T-helper 2 cell treated with Interferon-gamma antibody and Interleukin-4, amounts not matched to agents 5 μg/mL and 100 μg/mL, for 36 hours (primary cell): Measurements from ENCODE around the gene C2CD4B.

ENCODE experiments used
- DNase-seq: peaks from one replicate; pipeline ENCODE4 v3.0.0; 2021; ENCODE audit warnings: low spot score
- H3K27ac Mint-ChIP-seq: one replicate; pipeline ENCODE4 v1.8.0; 2021; ENCODE audit warnings: mild to moderate bottlenecking, mixed read lengths
- H3K27me3 Mint-ChIP-seq: one replicate; pipeline ENCODE4 v1.8.0; 2021; ENCODE audit warnings: low read depth, mixed read lengths
- H3K36me3 Mint-ChIP-seq: one replicate; pipeline ENCODE4 v1.8.0; 2021; ENCODE audit warnings: low read depth, mixed read lengths
- H3K4me1 Mint-ChIP-seq: one replicate; pipeline ENCODE4 v1.8.0; 2021; ENCODE audit warnings: low read depth, mixed read lengths
- H3K4me3 Mint-ChIP-seq: one replicate; pipeline ENCODE4 v1.8.0; 2022; ENCODE audit warnings: mild to moderate bottlenecking, moderate library complexity, mixed read lengths
- H3K9me3 Mint-ChIP-seq: one replicate; pipeline ENCODE4 v1.8.0; 2021; ENCODE audit warnings: mixed read lengths

Gene C2CD4B

DNA sequence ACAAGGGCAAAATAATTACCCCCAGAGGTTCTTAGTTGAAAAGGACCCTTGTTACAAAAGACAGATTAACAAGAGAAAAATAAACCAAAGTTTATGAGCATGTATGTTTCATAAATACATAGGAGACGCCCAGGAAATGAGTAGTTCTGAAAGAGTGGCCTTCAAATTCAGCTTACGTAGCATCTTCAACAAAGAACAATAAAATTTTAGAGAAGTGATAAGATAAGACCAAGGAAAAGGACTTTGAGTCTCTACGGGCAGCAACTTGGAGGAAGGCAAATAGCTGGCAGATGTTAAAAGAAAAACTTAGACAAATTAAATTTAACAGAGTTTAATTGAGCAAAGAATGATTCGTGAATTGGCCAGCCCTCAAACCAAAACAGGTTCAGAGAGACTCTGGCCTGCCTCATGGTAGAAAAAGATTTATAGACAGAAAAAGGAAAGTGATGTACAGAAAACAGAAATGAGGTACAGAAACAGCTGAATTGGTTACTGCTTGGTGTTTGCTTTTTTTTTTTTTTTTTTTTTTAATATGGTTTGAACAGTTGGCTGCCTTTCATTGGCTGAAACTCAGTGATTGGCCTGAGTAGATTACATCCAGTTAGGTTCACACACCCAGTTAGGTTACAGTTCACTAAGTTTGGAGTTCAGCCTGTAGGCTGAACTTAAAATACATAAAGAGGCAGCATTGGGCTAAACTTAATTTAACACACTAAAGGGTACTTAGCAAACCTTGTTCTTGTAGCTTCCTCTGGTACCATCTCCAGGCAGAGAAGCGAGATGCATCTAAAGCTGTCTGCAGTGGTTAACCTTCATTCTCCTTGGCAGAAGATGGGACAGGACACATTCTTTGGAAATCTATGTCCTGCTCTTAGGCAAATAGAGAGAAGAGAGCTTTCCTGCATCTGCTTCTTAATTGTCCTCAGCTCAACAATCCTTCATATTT is 23.2 kb downstream of the C2CD4B start:
- Mint-ChIP-seq H3K4me1 (peaks cover 4% of the 10 kb centered on the region), H3K36me3 (no peaks in the 10 kb centered on the region), H3K4me3 (no peak overlapping the region), H3K9me3 (no peaks in the 10 kb centered on the region), H3K27ac (no peak overlapping the region), H3K27me3 (peaks cover 5% of the 10 kb centered on the region)
- no peak for DNase-seq

GRCh38 chr15:62141200-62141599 is 23.9 kb downstream of the C2CD4B start:
- Mint-ChIP-seq H3K4me3 (no peak overlapping the region), H3K9me3 (no peaks in the 10 kb centered on the region), H3K27ac (no peak overlapping the region), H3K4me1 (peaks cover 4% of the 10 kb centered on the region), H3K27me3 (peaks cover 5% of the 10 kb centered on the region), H3K36me3 (no peaks in the 10 kb centered on the region)
- no peak for DNase-seq

DNA sequence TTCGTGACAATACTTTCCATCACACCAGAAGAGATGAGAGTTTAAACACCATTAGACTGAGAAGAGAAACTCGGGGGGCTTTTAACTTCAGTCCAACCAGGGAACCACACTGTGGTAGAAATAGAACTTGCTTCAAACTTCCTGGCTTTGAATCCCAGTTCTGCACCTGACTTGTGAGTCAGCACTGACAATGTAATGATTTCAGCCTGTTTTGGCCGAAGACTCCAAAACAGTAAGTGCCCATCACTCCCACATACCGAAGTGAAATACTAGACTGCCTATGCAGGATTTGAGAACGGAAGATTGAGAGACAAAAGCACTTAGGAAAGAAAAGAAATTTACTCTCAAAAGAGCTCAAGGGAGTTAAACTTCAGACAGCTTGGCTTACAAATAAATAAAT is 27.0 kb downstream of the C2CD4B start:
- Mint-ChIP-seq H3K27me3 (peaks cover 5% of the 10 kb centered on the region), H3K27ac (no peak overlapping the region), H3K4me3 (no peak overlapping the region)

GRCh38 chr15:62136911-62137865 is 27.9 kb downstream of the C2CD4B start:
- Mint-ChIP-seq H3K9me3 (no peaks in the 10 kb centered on the region), H3K4me3 (no peak overlapping the region), H3K27me3 (peaks cover 5% of the 10 kb centered on the region), H3K4me1 (peaks cover 4% of the 10 kb centered on the region), H3K27ac (no peak overlapping the region), H3K36me3 (no peaks in the 10 kb centered on the region)
- DNase-seq: no peak

More for the DNA sequence above, 27.0 kb downstream of the C2CD4B start:
- Mint-ChIP-seq H3K4me1 (peaks cover 4% of the 10 kb centered on the region), H3K36me3 (no peaks in the 10 kb centered on the region), H3K9me3 (no peaks in the 10 kb centered on the region)
- no peak for DNase-seq

GRCh38 chr15:62135532-62136134 is 29.5 kb downstream of the C2CD4B start:
- DNase-seq: no peak
- H3K27me3 Mint-ChIP-seq: peaks cover 4% of the 10 kb centered on the region
- H3K36me3 Mint-ChIP-seq: no peaks in the 10 kb centered on the region
- H3K4me3 Mint-ChIP-seq: no peak overlapping the region
- H3K4me1 Mint-ChIP-seq: no peaks in the 10 kb centered on the region
- no peak overlapping the region for H3K27ac Mint-ChIP-seq
- no peaks in the 10 kb centered on the region for H3K9me3 Mint-ChIP-seq

DNA sequence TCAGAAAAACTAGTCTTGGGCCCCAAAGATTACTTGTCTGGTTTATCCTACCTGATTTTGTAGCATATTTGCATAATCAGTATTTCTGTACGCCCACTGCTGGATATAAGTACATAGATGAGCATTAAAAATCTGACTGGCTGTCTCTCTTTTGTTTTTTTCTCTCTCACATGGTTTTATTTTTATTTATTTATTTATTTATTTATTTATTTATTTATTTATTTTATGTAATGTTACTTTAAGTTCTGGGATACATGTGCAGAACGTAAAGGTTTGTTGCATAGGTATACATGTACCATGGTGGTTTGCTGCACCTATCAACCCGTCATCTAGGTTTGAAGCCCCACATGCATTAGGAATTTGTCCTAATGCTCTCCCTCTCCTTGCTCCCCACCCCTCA is 31.9 kb downstream of the C2CD4B start:
- Mint-ChIP-seq H3K27me3 (peaks cover 20% of the 10 kb centered on the region), H3K4me1 (peaks cover 11% of the 10 kb centered on the region), H3K36me3 (no peaks in the 10 kb centered on the region), H3K9me3 (no peaks in the 10 kb centered on the region), H3K27ac (no peak overlapping the region), H3K4me3 (no peak overlapping the region)
- DNase-seq: no peak

- Mint-ChIP-seq H3K27ac (no peak overlapping the region), H3K27me3 (peaks cover 26% of the 10 kb centered on the region), H3K4me3 (no peak overlapping the region), H3K9me3 (no peaks in the 10 kb centered on the region), H3K36me3 (no peaks in the 10 kb centered on the region), H3K4me1 (peaks cover 27% of the 10 kb centered on the region)
- DNase-seq: no peak
Measured at GRCh38 chr15:62128916-62129315, 36.2 kb downstream of the C2CD4B start.

- H3K27ac Mint-ChIP-seq: no peak overlapping the region
- no peak for DNase-seq
- no peaks in the 10 kb centered on the region for H3K9me3 Mint-ChIP-seq
- peaks cover 34% of the 10 kb centered on the region for H3K4me1 Mint-ChIP-seq
- no peaks in the 10 kb centered on the region for H3K36me3 Mint-ChIP-seq
- peaks cover 23% of the 10 kb centered on the region for H3K27me3 Mint-ChIP-seq
- H3K4me3 Mint-ChIP-seq: no peak overlapping the region
Measured at GRCh38 chr15:62126364-62126763, 38.7 kb downstream of the C2CD4B start.

DNA sequence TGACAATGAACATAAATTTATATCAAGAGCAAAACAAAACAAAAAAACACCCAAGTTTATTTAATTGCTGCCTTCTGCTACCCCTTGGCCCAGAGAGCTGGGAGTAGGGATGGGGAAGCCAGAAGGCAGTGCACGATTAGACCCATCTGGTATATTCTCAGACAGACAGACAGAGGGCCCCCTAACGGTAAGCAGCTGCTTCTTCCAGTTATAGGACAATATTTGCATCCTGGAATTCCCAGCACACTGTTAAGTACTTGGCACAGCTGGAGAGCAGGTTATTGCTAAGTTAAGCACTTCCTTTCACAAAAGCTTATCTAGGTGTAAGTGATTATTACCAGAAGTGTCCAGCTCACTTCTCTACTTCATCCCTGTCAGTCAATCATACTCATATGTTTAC is 39.3 kb downstream of the C2CD4B start:
- DNase-seq: no peak
- H3K9me3 Mint-ChIP-seq: no peaks in the 10 kb centered on the region
- no peak overlapping the region for H3K4me3 Mint-ChIP-seq
- H3K36me3 Mint-ChIP-seq: no peaks in the 10 kb centered on the region
- peaks cover 23% of the 10 kb centered on the region for H3K27me3 Mint-ChIP-seq
- no peak overlapping the region for H3K27ac Mint-ChIP-seq
- peaks cover 34% of the 10 kb centered on the region for H3K4me1 Mint-ChIP-seq

- H3K36me3 Mint-ChIP-seq: no peaks in the 10 kb centered on the region
- no peak overlapping the region for H3K27ac Mint-ChIP-seq
- no peak overlapping the region for H3K4me3 Mint-ChIP-seq
- H3K27me3 Mint-ChIP-seq: peaks cover 20% of the 10 kb centered on the region
- no peak for DNase-seq
- peaks cover 34% of the 10 kb centered on the region for H3K4me1 Mint-ChIP-seq
- H3K9me3 Mint-ChIP-seq: no peaks in the 10 kb centered on the region
Measured at GRCh38 chr15:62124973-62125303, 40.1 kb downstream of the C2CD4B start.

GRCh38 chr15:62124176-62124972 is 40.7 kb downstream of the C2CD4B start:
- no peaks in the 10 kb centered on the region for H3K36me3 Mint-ChIP-seq
- no peak for DNase-seq
- peak overlapping the region; percentile 7 for H3K27ac Mint-ChIP-seq
- peak overlapping the region; percentile 7 for H3K4me3 Mint-ChIP-seq
- no peaks in the 10 kb centered on the region for H3K9me3 Mint-ChIP-seq
- peaks cover 39% of the 10 kb centered on the region for H3K4me1 Mint-ChIP-seq
- H3K27me3 Mint-ChIP-seq: peaks cover 15% of the 10 kb centered on the region

- DNase-seq: no peak
- H3K27ac Mint-ChIP-seq: no peak overlapping the region
- H3K9me3 Mint-ChIP-seq: no peaks in the 10 kb centered on the region
- H3K4me3 Mint-ChIP-seq: no peak overlapping the region
- peaks cover 4% of the 10 kb centered on the region for H3K27me3 Mint-ChIP-seq
- H3K4me1 Mint-ChIP-seq: peaks cover 34% of the 10 kb centered on the region
- no peaks in the 10 kb centered on the region for H3K36me3 Mint-ChIP-seq
Measured at GRCh38 chr15:62122249-62122648, 42.8 kb downstream of the C2CD4B start.

- no peak for DNase-seq
- Mint-ChIP-seq H3K27ac (no peak overlapping the region), H3K27me3 (peaks cover 3% of the 10 kb centered on the region), H3K4me1 (peaks cover 34% of the 10 kb centered on the region), H3K9me3 (no peaks in the 10 kb centered on the region), H3K4me3 (no peak overlapping the region), H3K36me3 (no peaks in the 10 kb centered on the region)
Measured at GRCh38 chr15:62121273-62122015, 43.6 kb downstream of the C2CD4B start.
